ENCODE results near the gene MRGPRD. TPM values are rescaled to one million over a fixed set of nuclear protein-coding genes. Genes with fewer than 3 reads are reported as not detected.

Gene MRGPRD
- total RNA-seq, 2 donors from 2014 or later: not detected

GRCh38 chr11:68947151-68947550 is 33.6 kb downstream of the MRGPRD start:
- ATAC-seq: no peak
- H3K27ac Mint-ChIP-seq: no peak overlapping the region
- H3K9me3 Mint-ChIP-seq: no peaks in the 10 kb centered on the region

GRCh38 chr11:68946416-68947090 is 34.2 kb downstream of the MRGPRD start:
- ATAC-seq (no peak), DNase-seq (ENCODE audit: low spot score) (no peak)
- H3K27me3 Mint-ChIP-seq: no peaks in the 10 kb centered on the region
- H3K27ac Mint-ChIP-seq: no peak overlapping the region
- no peaks in the 10 kb centered on the region for H3K9me3 Mint-ChIP-seq
- no peaks in the 10 kb centered on the region for H3K4me1 Mint-ChIP-seq (ENCODE audit: low read depth in 2 of 2)
- H3K36me3 Mint-ChIP-seq: no peaks in the 10 kb centered on the region
- no peak overlapping the region for H3K4me3 Mint-ChIP-seq

More at GRCh38 chr11:68947151-68947550, 33.6 kb downstream of the MRGPRD start:
- Mint-ChIP-seq H3K27me3 (no peaks in the 10 kb centered on the region), H3K4me3 (no peak overlapping the region), H3K4me1 (ENCODE audit: low read depth in 2 of 2) (no peaks in the 10 kb centered on the region), H3K36me3 (no peaks in the 10 kb centered on the region)
- no peak for DNase-seq (ENCODE audit: low spot score)

GRCh38 chr11:68942751-68943271 is 38.0 kb downstream of the MRGPRD start:
- Mint-ChIP-seq H3K9me3 (no peaks in the 10 kb centered on the region), H3K4me1 (ENCODE audit: low read depth in 2 of 2) (no peaks in the 10 kb centered on the region), H3K4me3 (no peak overlapping the region), H3K36me3 (no peaks in the 10 kb centered on the region), H3K27ac (no peak overlapping the region), H3K27me3 (no peaks in the 10 kb centered on the region)
- DNase-seq (ENCODE audit: low spot score): no peak
- peak; percentile 8 to 59 for ATAC-seq

- H3K36me3 Mint-ChIP-seq: no peaks in the 10 kb centered on the region
- H3K4me1 Mint-ChIP-seq (ENCODE audit: low read depth in 2 of 2): no peaks in the 10 kb centered on the region
- no peaks in the 10 kb centered on the region for H3K9me3 Mint-ChIP-seq
- H3K4me3 Mint-ChIP-seq: no peak overlapping the region
- DNase-seq (ENCODE audit: low spot score) (peak; percentile 41), ATAC-seq (no peak)
- no peaks in the 10 kb centered on the region for H3K27me3 Mint-ChIP-seq
- H3K27ac Mint-ChIP-seq: no peak overlapping the region
Measured at GRCh38 chr11:68942095-68942620, 38.6 kb downstream of the MRGPRD start.

GRCh38 chr11:68941324-68942094 is 39.3 kb downstream of the MRGPRD start:
- Mint-ChIP-seq H3K27me3 (no peaks in the 10 kb centered on the region), H3K4me3 (no peak overlapping the region), H3K9me3 (no peaks in the 10 kb centered on the region), H3K4me1 (ENCODE audit: low read depth in 2 of 2) (no peaks in the 10 kb centered on the region), H3K27ac (no peak overlapping the region), H3K36me3 (no peaks in the 10 kb centered on the region)
- ATAC-seq (no peak), DNase-seq (ENCODE audit: low spot score) (no peak)

- Mint-ChIP-seq H3K9me3 (no peaks in the 10 kb centered on the region), H3K27me3 (no peaks in the 10 kb centered on the region), H3K27ac (no peak overlapping the region)
Measured at GRCh38 chr11:68940651-68941323, 40.0 kb downstream of the MRGPRD start.

GRCh38 chr11:68939583-68940555 is 40.9 kb downstream of the MRGPRD start:
- no peaks in the 10 kb centered on the region for H3K9me3 Mint-ChIP-seq
- no peaks in the 10 kb centered on the region for H3K4me1 Mint-ChIP-seq (ENCODE audit: low read depth in 2 of 2)
- ATAC-seq (no peak), DNase-seq (ENCODE audit: low spot score) (peak; percentile 38)
- H3K27me3 Mint-ChIP-seq: no peaks in the 10 kb centered on the region
- no peak overlapping the region for H3K4me3 Mint-ChIP-seq
- H3K36me3 Mint-ChIP-seq: no peaks in the 10 kb centered on the region
- H3K27ac Mint-ChIP-seq: no peak overlapping the region

More at GRCh38 chr11:68940651-68941323, 40.0 kb downstream of the MRGPRD start:
- ATAC-seq (no peak), DNase-seq (ENCODE audit: low spot score) (peak; percentile 51)
- Mint-ChIP-seq H3K4me3 (no peak overlapping the region), H3K4me1 (ENCODE audit: low read depth in 2 of 2) (no peaks in the 10 kb centered on the region), H3K36me3 (no peaks in the 10 kb centered on the region)

GRCh38 chr11:68938816-68939582 is 41.8 kb downstream of the MRGPRD start:
- H3K4me3 Mint-ChIP-seq: no peak overlapping the region
- no peaks in the 10 kb centered on the region for H3K9me3 Mint-ChIP-seq
- H3K4me1 Mint-ChIP-seq (ENCODE audit: low read depth in 2 of 2): no peaks in the 10 kb centered on the region
- no peaks in the 10 kb centered on the region for H3K36me3 Mint-ChIP-seq
- H3K27ac Mint-ChIP-seq: no peak overlapping the region
- H3K27me3 Mint-ChIP-seq: no peaks in the 10 kb centered on the region
- DNase-seq (ENCODE audit: low spot score): peak; percentile 59
- no peak for ATAC-seq

GRCh38 chr11:68938088-68938487 is 42.7 kb downstream of the MRGPRD start:
- H3K36me3 Mint-ChIP-seq: no peaks in the 10 kb centered on the region

GRCh38 chr11:68936676-68937620 is 43.8 kb downstream of the MRGPRD start:
- H3K27me3 Mint-ChIP-seq: no peaks in the 10 kb centered on the region
- ATAC-seq: no peak
- peak; percentile 29 for DNase-seq (ENCODE audit: low spot score)
- H3K27ac Mint-ChIP-seq: no peak overlapping the region
- H3K4me3 Mint-ChIP-seq: no peak overlapping the region
- no peaks in the 10 kb centered on the region for H3K36me3 Mint-ChIP-seq
- no peaks in the 10 kb centered on the region for H3K4me1 Mint-ChIP-seq (ENCODE audit: low read depth in 2 of 2)
- H3K9me3 Mint-ChIP-seq: no peaks in the 10 kb centered on the region

More at GRCh38 chr11:68938088-68938487, 42.7 kb downstream of the MRGPRD start:
- ATAC-seq (no peak), DNase-seq (ENCODE audit: low spot score) (peak; percentile 45)
- Mint-ChIP-seq H3K27me3 (no peaks in the 10 kb centered on the region), H3K9me3 (no peaks in the 10 kb centered on the region), H3K4me1 (ENCODE audit: low read depth in 2 of 2) (no peaks in the 10 kb centered on the region), H3K4me3 (no peak overlapping the region), H3K27ac (no peak overlapping the region)

GRCh38 chr11:68936358-68936636 is 44.5 kb downstream of the MRGPRD start:
- ATAC-seq (no peak), DNase-seq (ENCODE audit: low spot score) (no peak)
- Mint-ChIP-seq H3K36me3 (no peaks in the 10 kb centered on the region), H3K27me3 (no peaks in the 10 kb centered on the region), H3K27ac (no peak overlapping the region), H3K9me3 (no peaks in the 10 kb centered on the region), H3K4me3 (no peak overlapping the region), H3K4me1 (ENCODE audit: low read depth in 2 of 2) (no peaks in the 10 kb centered on the region)

Measured in natural killer cell treated with Interleukin-12 subunit alpha and Interleukin-12 subunit beta and Interleukin-15 and Interleukin-18, amount 100 ng/mL, for 72 hours (primary cell).